ENCODE results near the gene RPN1. TPM values are rescaled to one million over a fixed set of nuclear protein-coding genes. Genes with fewer than 3 reads are reported as not detected.

The RPN1 gene
- total and polyA plus RNA-seq, 11 donors: 55.4 to 290 (median 119) TPM

DNA sequence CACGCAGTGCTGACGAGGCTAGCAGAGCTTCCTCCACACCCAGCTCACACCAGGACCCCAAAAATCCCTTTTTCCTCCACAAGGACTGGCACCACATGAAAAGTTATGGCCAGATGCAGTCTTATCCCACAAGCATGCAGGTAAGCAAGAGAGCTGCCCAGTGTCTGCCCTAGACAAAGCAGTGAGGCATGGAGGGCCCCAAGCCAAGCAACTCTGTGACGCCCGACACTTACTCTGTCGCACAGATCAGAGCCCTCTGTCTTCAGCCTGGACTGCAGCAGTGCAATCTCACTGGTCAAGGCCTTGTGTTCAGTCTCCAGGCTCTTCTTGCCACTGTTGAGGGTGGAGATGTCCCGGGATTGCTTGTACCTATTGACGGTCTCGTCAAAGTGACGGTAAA, 28.7 kb downstream of the RPN1 start:
- peaks cover 0 to 83% (median 75%) of the 10 kb centered on the region in 9 donors for H3K36me3 ChIP-seq
- no peaks in the 10 kb centered on the region for H3K9me3 ChIP-seq
- ATAC-seq (no peak), DNase-seq (no peak)
- WGBS, 4 donors: 87 to 95% (median 93%) methylated on average over 6 to 9 of the region's 9 CpGs
- H3K4me3 ChIP-seq: no peak overlapping the region
- peaks cover 6 to 58% (median 28%) of the 10 kb centered on the region in 12 donors for H3K4me1 ChIP-seq
- no peaks in the 10 kb centered on the region for H3K27me3 ChIP-seq
- intact Hi-C loops (cut with DNase I): no loop called here
- TF ChIP-seq, protein P1, sequence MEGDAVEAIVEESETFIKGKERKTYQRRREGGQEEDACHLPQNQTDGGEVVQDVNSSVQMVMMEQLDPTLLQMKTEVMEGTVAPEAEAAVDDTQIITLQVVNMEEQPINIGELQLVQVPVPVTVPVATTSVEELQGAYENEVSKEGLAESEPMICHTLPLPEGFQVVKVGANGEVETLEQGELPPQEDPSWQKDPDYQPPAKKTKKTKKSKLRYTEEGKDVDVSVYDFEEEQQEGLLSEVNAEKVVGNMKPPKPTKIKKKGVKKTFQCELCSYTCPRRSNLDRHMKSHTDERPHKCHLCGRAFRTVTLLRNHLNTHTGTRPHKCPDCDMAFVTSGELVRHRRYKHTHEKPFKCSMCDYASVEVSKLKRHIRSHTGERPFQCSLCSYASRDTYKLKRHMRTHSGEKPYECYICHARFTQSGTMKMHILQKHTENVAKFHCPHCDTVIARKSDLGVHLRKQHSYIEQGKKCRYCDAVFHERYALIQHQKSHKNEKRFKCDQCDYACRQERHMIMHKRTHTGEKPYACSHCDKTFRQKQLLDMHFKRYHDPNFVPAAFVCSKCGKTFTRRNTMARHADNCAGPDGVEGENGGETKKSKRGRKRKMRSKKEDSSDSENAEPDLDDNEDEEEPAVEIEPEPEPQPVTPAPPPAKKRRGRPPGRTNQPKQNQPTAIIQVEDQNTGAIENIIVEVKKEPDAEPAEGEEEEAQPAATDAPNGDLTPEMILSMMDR (IDR thresholded peaks at IDR 0.05): no peak
- no peak overlapping the region for H3K27ac ChIP-seq

DNA sequence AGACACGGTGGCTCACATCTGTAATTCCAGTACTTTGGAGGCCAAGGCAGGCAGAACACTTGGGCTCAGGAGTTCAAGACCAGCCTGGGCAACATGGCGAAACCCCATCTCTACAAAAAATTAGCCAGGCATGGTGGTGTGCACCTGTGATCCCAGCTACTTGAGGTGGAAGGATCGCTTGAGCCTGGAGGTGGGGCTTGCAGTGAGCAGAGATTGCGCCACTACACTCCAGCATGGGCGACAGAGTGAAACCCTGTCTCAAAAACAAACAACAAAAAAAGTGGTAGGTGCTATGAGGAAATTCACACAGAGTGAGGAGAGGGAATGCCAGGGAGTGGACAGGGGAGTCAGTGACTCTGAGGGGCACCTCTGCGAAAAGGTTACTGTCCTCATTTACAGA, 29.4 kb downstream of the RPN1 start:
- no peak overlapping the region for H3K27ac ChIP-seq
- DNase-seq (no peak), ATAC-seq (no peak)
- TF ChIP-seq, protein P1 (IDR thresholded peaks at IDR 0.05): no peak
- no peak for TF ChIP-seq POLR2A (IDR thresholded peaks at IDR 0.05)
- intact Hi-C loops (cut with DNase I): no loop called here
- H3K9me3 ChIP-seq: no peaks in the 10 kb centered on the region
- H3K4me3 ChIP-seq: no peak overlapping the region
- H3K27me3 ChIP-seq: no peaks in the 10 kb centered on the region
- peaks cover 0 to 76% (median 68%) of the 10 kb centered on the region in 9 donors for H3K36me3 ChIP-seq
- WGBS, 4 donors: 87 to 94% (median 91%) methylated on average over 6 of the region's 6 CpGs
- H3K4me1 ChIP-seq: peaks cover 6 to 60% (median 28%) of the 10 kb centered on the region in 12 donors

DNA sequence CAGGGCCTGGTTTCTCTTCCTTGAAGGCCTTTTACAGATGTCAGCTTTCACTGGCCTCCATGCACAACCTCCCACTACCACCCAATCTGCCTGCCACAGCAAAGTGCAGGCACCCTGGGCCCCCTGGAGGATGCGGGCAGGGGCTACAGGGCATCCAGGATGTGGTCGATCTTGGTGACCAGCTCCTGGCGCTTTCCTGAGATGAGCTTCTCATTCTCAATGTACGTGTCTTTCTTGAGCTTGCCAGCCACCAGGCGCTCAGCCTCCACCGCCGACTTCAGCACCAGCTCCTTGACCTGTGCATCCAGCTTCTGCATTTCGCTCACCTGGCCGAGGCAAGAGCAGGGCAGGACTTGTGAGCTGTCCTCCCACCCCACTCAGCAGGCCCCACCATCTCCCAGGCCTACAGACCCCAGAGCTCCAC, 30.3 kb downstream of the RPN1 start:
- intact Hi-C loops (cut with DNase I): no loop called here

DNA sequence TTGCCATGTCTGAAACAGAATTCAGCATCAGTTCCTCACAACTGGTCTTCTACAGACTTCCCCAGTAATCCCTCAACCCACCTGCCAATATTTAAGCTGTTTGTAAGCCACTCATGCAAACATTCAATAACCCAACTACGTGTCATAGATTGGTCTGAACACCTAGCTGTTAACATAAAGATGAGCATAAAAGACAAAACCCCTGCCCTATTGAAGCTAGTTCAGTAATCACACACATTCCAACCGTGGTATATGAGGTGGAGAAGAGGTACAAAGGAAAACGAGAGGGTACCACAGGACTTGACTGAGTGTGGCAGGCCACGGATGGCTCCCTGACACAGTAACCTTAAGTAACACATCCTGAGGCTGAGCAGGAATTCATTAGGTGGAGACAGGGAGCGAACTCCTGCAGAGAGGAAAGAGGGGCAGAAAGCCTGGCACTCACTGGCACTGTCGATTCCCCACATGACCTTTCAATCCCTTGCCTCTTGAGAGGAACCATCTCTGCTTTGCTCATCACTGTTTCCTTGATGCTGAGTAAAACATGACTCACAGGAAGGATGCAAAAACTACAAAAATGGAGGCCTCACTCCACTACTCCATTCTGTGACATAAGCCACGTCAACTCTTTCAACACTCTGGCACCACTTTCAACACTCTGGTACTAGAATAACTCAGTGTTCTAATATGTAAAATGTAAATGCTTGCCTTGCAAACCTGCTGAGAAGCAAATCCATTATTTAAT, 31.3 kb downstream of the RPN1 start:
- WGBS, 4 donors: 65 to 69% (median 67%) methylated on average over 7 of the region's 7 CpGs
- DNase-seq: no peak
- ATAC-seq: no peak
- Histone ChIP-seq H3K27ac (peak overlapping the region in 1 of 12 donors; percentile 53), H3K36me3 (peaks cover 0 to 57% (median 49%) of the 10 kb centered on the region in 9 donors), H3K4me1 (peaks cover 6 to 52% (median 26%) of the 10 kb centered on the region in 12 donors), H3K9me3 (no peaks in the 10 kb centered on the region), H3K4me3 (peak overlapping the region in 4 of 12 donors; percentile 79 to 88 (median 82)), H3K27me3 (no peaks in the 10 kb centered on the region)
- intact Hi-C loops (cut with DNase I): loop anchor here in 7 of 10 donors (5.0 to 10.0 kb wide), 7 partner anchors 33 to 298 kb away; partner anchors contain the start of gene RPN1 (in 1 of the 7)
- no peak for TF ChIP-seq POLR2A (IDR thresholded peaks at IDR 0.05)
- TF ChIP-seq, protein P1 (IDR thresholded peaks at IDR 0.05): no peak

More for the DNA sequence above, 30.3 kb downstream of the RPN1 start:
- WGBS, 4 donors: 88 to 96% (median 92%) methylated on average over 3 to 9 of the region's 9 CpGs
- Histone ChIP-seq H3K27ac (no peak overlapping the region), H3K36me3 (peaks cover 0 to 66% (median 59%) of the 10 kb centered on the region in 9 donors), H3K4me3 (no peak overlapping the region), H3K27me3 (no peaks in the 10 kb centered on the region), H3K4me1 (peaks cover 6 to 59% (median 28%) of the 10 kb centered on the region in 12 donors), H3K9me3 (no peaks in the 10 kb centered on the region)
- no peak for TF ChIP-seq POLR2A (IDR thresholded peaks at IDR 0.05)
- TF ChIP-seq, protein P1 (IDR thresholded peaks at IDR 0.05): no peak
- no peak for ATAC-seq
- DNase-seq: no peak

Data from heart left ventricle (tissue), 16 donors.